Epithelial cell of prostate (primary cell): ENCODE results near the gene FOXO6.

Experiments
- DNase-seq: peaks from one replicate; pipeline ENCODE4 v3.0.0-alpha.2; 2011; ENCODE audit warnings: low read depth, low spot score
- H3K27ac ChIP-seq: fragments of 450-650 bp; 2 replicates; pipeline ENCODE4 v1.5.1; 2017; ENCODE audit warnings: mild to moderate bottlenecking

FOXO6 gene

DNA sequence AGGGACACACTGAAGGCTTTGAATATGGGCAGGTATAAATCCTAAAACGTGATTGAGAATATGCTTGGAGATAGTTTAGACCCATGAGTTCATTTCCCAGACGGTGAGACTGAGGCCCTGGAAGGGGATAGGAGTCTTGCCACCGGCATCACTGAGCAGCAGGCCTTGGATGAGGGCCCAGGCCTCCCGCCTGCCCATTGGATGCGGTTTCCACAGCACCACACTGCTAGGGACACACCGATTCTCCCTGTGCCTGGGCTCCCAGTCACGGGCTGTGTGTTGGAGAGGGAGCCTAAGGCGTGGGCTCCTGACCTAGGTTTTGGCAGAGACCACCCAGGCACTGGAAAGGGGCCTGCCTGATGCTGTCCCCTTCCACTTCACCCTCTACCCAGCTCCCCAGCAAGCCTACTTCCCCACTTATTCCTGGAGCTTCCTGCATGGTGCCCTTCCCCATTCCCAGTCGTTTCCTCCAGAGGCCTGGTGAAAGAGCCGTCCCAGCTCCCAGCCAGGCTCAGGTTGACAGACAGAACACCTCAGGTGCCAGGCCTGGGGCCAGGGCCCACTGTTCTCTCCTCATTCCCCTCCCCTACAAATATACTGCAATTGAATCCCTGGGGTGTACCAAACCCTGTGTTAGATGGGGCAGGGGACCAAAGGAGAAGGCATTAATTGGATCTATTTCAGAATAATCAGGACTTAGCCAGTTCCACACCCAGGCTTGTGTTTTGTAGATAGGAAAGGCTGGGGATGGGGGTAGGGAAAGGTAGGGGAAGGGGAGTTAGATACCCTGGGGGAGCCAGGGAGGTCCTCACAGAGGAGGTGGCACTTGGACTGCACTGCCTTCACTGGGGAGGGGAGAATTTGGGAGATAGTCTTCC, 3.4 kb downstream of the FOXO6 start:
- no peak overlapping the region for H3K27ac ChIP-seq
- no peak for DNase-seq

DNA sequence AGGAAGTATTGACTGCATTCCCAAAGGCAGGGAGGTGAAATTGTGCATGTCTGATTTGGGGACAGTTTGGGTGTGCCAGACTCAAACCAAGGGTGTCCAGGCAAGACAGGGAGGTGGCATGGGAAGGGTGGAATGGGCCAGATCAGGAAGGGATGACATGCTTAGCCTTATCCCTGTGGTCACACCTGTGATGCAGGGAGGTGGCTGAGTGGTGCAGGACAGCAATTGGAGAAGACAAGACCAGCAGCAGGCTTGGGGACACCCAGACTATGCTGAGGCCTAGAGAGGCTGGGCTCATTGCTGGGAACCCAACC, 4.0 kb downstream of the FOXO6 start:
- DNase-seq, result no peak
- H3K27ac ChIP-seq, result no peak overlapping the region

DNA sequence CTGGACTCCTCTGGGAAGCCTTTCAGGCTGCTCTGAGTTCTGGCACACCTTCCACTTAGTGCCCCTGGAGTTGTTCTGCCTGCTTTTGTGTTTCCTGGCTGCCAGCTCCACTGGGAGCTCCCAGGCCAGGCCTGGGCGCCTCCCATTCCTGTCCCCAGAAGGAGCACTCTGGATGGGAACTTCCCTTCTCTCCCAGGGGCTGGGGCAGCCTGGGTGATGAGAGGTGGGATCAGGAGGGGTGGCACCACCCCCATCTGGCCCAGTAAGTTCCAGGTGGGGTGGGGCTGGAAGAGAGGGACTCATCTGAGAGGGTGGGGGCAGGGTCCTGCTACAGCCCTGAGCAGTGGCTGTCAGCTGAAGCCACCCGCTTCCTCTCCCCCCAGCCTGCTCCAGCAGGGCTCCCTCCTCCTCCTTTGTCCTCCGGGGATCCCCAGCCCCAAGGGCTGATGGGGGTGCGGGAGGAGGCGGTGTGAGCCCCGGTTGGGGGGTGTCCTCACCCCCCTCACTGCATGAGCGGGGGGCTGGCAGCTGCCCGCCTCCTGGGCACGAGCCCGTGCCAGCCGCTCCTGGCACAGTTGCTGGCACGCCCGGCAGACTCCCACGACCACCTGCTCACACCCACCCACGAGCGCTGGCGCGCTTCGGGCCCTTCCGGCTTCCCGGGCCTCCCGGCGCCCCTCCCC, 4.7 kb downstream of the FOXO6 start:
- DNase-seq, result no peak
- no peak overlapping the region for H3K27ac ChIP-seq

DNA sequence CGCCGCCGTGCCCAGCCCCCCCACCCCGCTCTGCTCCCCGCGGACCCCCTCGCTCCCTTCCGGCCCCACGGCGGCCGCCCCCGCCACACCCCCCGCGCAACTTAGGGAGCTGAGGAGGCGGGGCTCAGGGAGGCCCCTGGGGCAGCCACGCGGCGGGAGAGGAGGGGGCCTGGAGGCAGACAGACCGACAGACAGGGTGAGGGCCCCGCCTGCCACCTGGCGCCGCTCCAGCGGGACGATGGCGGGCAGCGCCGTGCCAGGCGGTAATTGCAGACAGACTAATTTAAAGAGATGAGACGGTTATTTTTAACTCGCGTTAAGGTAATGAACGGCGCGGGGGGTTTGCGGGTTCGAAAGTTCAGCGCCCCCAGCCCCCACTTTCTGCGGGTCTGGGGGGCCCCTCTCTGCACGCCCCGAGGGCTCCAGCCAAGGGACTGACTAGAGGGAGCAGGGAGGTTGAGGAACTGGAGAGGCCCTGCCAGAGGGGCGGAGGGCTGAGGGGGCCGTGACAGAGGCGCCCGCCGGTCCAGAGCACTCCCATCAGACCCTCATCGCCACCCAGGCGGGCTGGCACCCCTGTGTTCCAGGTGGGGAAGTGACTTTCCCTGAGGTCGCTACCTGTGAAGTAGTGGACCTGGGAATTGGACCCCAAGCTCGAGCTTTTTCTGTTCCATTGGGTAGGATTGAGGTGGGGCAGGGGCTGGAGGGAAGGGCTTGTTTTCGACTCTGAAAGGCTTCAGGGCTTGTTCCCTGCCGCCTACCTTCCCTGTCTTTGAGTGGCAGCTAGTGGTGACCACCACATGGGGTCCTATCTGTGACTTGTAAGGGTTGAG, 5.4 kb downstream of the FOXO6 start:
- no peak overlapping the region for H3K27ac ChIP-seq
- no peak for DNase-seq

DNA sequence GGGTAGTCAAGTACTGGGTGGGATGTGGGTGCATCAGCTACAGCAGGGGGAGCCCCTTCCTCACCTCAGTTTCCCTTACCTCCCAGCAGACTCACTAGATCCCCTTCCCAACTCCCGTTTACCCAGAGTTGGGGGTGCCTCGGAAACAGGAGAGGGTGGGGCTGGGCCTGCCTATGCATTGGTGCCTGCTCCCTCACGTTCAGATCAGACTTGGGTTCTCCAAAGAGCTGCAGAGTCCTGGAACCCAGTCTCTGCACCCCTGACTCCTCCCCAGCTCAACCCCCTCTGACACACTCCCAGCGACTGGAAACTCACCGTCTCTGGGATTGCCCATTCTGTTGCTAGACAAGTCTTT, 6.0 kb downstream of the FOXO6 start:
- no peak for DNase-seq
- H3K27ac ChIP-seq, result no peak overlapping the region

DNA sequence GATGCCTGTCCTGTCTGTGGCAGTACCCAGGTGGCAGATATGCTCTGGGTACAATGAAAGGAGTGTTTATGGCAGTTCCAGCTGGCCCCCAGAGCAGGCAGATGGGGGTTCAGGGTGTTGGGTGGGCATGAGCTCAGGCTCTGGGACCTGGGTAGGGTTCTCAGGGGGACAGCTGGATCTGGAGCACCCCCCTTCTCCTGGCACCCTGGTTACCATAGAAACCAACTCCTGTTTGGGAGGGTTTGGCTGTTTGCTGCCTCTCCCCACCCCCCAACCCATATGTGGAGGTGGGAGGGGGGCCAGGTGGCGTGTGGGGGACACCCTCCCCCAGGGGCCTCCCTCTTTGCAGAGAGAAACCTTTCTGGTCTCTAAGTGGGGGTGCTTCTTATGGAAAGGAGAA, 7.1 kb downstream of the FOXO6 start:
- H3K27ac ChIP-seq, result no peak overlapping the region
- no peak for DNase-seq

DNA sequence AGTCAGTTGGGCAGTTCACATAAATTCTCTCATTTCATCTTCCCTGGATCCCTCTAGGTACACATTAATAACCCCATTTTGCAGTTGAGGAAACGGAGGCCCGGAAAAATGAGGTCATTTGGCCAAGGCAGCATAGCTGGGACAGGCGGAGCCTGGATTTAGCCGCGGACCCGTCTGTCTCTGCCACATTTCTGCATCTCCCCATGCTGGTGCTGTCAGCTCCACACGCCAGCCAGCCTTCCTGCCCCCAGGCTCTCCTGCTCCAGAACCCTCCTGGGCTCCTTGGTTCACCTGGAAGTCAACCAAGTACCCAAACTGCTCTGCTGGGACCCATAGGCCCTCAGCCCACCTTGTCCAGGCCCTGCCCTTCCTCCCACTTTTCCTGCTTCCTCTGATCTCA, 7.6 kb downstream of the FOXO6 start:
- DNase-seq, result no peak

DNA sequence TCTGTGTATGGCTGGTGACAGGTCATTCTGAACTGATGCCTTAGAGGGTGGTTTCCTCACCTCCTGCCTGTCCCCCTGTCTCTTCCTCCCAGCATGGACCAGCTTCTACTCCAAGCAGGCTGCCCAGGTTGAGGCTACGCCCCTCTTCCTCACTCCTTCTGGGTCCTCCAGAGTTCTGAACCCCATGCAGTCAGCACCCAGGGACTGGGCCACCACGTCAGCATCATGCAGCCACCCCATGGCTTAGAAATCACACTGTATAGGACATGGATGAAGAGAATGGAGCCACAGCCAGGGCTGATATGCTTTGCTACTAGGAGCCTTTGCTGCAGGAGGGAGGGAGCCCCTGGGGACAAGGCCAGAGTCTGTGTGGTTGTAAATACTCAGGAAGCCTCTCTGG, 8.3 kb downstream of the FOXO6 start:
- DNase-seq, result no peak
- H3K27ac ChIP-seq, result no peak overlapping the region

More for the DNA sequence above, 7.6 kb downstream of the FOXO6 start:
- no peak overlapping the region for H3K27ac ChIP-seq

DNA sequence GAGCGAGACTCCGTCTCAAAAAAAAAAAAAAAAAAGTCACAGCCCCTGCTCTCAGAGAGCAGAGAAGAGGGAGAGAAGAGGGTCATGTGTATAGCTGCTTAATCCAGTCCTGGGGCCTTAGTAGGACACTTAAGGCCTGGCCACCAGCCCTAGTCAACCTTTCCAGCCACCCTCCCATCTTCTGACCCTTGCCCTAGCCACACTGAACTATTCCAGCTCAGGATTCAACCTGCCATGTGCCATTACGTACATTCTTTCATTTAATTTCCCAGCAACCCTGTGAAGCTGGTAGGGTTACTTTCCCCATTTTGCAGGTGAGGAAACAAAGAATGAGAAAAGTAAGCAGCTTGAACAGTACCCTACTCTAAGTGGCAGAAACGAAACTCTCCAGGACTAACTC, 9.0 kb downstream of the FOXO6 start:
- no peak overlapping the region for H3K27ac ChIP-seq
- DNase-seq, result no peak

DNA sequence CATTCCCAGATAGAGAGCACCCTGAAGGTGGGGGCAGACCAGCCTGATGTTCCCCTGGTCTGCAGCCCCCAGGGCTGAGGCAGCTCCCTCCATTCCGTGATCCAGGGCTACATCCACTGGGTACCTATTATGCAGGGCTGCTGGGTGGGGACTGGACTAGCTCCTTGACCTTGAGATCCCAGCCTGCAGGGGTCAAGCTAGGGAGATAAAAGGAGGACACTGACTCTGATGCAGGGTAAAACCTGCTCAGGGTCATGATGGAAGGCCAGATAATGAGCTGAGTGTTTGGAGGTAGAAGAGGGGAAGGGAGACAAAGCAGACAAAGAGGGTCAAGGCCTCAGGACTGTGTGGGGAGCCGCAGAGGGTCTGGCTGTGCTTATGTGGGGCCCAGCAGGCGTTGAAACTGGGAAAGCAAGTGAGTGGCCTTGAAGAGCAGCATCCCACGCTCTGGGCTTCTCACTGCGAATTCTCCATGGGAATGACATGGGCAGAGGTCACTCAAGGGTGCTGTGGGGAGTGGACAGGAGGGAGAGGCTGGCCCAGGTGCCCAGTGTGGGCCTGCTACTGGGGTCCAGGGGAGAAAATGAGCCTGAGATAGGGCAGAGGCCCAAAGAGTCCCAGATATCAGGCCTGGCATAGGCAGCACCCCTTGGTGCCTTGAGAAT, 9.7 kb downstream of the FOXO6 start:
- H3K27ac ChIP-seq, result no peak overlapping the region
- DNase-seq, result no peak

DNA sequence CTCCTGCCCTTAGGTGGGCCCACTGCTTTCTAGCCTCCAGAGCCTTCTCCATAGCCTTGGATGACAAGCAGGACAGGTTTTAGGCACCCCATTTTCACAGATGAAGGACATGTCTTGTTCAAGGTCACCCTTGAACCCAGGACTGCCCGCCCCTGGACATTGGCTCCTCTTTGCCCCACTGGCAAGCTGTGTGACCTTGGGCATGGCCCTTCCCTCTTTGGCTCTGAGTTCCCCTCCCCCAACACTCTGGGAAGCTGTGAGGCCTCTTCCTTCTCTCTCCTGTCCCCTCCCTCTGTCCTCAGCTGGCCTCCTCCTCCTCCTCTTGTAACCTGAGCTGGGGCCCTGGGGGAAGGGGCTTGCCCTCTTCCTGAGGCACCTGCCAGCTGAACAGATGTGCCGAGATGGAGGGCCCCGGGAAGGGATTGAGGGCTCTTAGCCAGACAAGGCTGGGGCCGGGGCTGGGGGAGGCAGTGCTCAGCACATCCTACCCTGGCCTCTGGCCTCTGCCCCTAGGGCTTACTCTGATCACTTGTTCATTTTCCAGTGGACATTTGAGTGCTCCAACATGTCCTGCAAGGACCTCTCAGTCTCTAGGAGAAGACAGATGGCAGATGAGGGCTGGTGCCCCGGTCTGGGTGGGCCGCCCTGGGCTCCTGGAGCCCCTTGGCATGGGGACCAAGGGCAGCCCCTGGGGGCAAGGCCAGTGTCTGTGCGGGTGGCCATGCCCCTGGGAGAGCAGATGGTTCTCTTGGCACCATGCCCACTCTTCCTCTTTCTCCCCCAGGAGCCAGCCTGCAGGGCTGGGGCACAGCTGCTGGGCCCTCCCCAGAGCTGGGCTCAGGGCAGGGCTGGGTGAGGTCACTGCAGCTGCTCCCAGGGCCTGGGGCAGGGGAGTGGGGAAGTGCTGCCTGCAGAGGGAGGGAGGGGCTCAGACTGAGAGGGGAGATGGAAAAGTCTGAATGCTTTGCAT, 10.7 kb downstream of the FOXO6 start:
- DNase-seq, result no peak
- no peak overlapping the region for H3K27ac ChIP-seq

DNA sequence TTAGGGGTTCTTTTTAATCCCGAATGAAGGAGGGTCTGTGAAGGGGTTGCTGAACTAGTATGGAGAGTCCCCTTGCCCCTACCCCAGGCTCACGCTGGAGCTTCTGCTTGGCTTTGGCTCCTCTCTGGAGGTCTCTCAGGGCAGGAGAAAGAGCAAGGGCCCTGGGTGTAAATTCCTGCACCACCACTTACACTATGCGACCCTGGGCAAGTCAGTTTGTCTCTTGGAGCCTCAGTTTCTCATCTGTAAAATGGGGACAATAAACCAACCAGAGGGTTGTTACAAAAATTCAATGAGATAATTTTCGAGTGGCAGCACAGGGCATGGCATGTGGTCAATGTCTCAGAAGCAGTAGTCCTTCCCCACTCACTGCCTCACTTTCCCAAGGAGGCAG, 11.4 kb downstream of the FOXO6 start:
- H3K27ac ChIP-seq, result no peak overlapping the region
- DNase-seq, result no peak

DNA sequence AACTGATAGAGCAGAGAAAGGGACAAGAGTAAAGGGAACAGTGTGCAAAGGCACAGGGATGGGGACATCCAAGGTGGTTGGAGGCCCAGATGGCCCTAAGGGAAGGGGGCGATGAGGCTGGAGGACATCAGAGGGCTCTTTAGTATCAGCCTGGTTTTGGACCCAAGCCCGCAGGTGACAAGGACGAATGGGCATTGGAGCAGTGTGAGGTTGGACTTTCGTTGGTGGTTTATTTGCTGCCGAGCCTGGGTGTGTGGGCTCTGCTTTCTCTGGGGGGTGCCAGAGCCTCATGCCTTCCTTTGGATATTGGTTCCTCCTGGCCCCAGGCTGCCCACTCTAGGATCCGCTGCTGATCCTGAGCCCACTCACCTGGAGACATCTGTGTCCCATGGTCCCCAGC, 12.1 kb downstream of the FOXO6 start:
- no peak for DNase-seq

DNA sequence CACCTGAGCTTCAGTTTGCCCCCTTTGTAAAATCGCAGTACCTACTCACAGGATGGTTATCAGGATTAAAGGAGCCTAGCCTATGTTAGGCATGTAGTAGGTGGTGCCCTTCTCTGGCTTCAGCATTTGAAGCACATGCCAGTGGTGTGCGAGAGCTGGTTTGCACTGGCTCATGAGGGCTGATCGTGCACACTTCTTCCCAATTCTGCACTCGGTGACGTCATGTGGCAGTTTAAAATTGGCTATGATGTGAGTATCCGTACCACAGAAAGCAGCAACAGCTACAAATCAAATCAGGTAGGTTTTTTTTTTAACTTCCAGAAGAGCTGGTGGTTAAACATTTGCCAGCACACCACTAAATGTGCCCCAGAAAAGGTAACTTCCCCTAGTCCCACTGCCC, 13.5 kb downstream of the FOXO6 start:
- no peak for DNase-seq
- H3K27ac ChIP-seq, result no peak overlapping the region

More for the DNA sequence above, 12.1 kb downstream of the FOXO6 start:
- H3K27ac ChIP-seq, result no peak overlapping the region

DNA sequence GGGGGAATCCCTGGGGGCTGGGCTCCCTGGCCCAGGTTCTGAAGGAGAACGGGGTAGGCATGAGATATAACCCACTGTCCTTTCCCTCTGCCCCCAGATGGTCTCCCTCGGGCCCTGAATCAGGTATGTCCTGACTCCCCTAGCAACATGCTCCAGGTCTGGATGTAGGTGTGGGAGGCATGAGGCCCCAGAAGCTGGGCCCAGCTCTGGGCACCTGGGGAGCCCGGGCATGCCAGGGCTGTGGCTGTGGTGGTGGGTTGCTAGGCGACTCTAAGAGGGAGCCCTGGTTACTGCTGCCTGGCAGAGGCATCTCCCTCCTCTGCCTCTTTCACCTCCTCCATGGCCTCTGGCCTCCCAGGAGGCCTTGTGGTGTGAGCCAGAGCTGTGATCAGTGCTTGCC, 16.2 kb downstream of the FOXO6 start:
- no peak overlapping the region for H3K27ac ChIP-seq
- no peak for DNase-seq

DNA sequence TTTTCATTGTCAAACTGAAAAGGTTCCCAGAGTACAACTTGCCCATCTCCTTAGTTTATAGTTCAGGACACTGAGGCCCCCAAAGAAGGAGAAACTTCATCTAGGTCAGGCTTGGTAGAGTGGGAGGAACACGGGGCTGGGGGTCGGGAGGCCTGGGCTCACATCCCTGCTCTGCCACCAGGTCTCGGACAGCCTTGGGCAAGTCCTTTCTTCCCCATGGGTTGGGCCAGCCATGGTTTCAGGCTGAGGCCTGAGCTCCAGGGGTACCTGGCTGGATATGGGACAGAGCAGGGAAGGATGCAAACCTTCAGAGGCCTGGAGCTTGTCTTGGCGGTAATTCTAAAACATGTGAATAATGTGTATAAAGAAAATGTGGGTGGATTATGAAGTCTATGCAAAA, 17.0 kb downstream of the FOXO6 start:
- no peak overlapping the region for H3K27ac ChIP-seq
- no peak for DNase-seq

DNA sequence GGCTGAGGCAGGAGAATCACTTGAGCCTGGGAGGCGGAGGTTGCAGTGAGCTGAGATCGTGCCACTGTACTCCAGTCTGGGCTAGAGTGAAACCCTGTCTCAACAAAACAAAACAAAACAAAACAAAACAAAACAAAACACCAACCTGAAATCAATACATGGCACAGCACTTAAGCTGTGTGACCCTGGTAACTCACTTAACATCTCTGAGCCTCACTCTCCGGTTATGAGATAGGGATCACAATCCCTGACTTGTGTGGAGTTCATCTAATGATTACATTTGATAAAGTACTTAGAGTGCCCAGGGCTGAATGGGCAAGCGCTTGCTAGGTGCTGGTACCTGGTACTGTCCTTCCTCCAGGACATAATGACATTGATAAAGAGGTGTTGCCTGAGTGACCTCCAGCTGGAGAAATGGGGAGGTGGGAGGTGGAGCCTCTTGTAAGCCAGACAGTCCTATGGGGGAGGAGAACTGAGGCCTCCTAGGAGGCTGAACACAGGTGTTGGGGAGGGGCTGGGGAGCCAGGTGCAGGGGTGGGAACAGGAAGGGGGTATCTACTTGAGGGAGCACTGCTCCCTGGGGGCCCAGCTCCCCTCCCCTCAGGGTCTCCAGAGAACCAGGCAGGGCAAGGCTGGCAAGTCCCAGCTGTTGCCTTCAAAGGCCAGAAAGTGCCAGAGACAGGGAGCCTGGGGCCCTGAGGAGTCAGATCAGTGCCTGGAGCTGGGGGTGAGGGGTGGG, 17.9 kb downstream of the FOXO6 start:
- DNase-seq, result no peak
- no peak overlapping the region for H3K27ac ChIP-seq

DNA sequence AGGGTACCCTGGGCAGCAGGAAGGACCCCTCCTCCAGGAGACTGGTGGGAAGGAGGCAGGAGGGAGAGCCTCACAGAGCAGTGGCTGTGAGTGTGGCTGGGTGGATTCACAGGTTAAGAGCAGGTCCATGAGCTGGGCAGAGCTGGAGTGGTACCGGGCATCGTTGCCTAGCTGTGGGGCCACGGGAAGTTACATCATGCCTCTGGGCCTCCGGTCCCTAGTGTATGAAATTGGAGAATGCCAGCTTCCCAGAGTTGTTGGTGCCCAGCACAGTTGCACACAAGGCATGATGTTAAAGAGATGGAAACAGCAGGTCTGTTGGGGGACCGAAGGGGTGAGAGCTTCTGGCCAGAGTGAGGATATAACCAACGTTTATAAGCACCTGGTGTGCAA, 18.5 kb downstream of the FOXO6 start:
- DNase-seq, result no peak
- no peak overlapping the region for H3K27ac ChIP-seq

DNA sequence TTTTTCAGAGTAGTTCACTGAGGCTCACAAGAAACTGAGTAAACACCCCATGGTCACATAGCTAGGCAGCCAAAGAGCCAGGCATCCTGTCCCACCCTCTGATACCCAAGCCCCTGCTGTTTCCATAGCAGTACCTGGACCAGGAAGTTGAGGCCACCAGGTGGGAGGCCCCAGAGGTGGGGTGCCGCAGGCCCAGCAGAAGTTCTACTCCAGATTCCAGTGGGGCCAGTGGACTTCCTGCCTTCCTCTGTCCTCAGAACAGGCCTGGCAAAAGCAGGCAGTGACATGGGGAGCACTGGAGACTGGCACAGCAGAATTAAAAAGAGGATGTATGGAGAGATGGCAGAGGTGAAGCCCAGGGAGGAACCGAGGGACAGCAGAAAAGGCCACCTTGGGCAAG, 19.0 kb downstream of the FOXO6 start:
- DNase-seq, result no peak
- no peak overlapping the region for H3K27ac ChIP-seq
